ENCODE results near the gene DQX1.

DQX1 gene

GRCh38 chr2:74507145-74507925 lies 18.7 kb downstream of the DQX1 start, which contains the start of gene PCGF1:
PCGF1 (minus strand) TSS chr2:74507695; CDS start chr2:74507668, 27 bp downstream.
- Histone ChIP-seq H3K27ac (peak within 1 kb of the TSS; percentile 95 to 98 (median 97)), H3K9ac (peak within 1 kb of the TSS; percentile 92 to 98 (median 95)), H3K36me3 (peaks cover 11 to 24% (median 18%) of the 10 kb centered on the region in 11 experiments; a peak in 21 of 22 replicates), H3K4me1 (peaks cover 28 to 55% (median 41%) of the 10 kb centered on the region in 10 experiments), H4K20me1 (peaks cover 0 to 13% (median 0%) of the 10 kb centered on the region in 11 experiments; a peak in 6 of 22 replicates), H3K4me3 (peak within 1 kb of the TSS; percentile 67 to 80 (median 73)), H3K4me2 (peak within 1 kb of the TSS; percentile 81 to 100 (median 95)), H3K27me3 (peaks cover 49 to 83% (median 79%) of the 10 kb centered on the region in 11 experiments), H3K9me3 (replicated peaks in 1 of 11) (no peaks in the 10 kb centered on the region)
- peak in 3 of 11 experiments; percentile 17 to 71 (median 19); a peak in 2 of 22 replicates for TF ChIP-seq Cebpa-rat (IDR thresholded peaks at IDR 0.05)

GRCh38 chr2:74505448-74506246 lies 20.4 kb downstream of the DQX1 start:
- Histone ChIP-seq H3K4me3 (peak overlapping the region in 7 of 10 experiments; percentile 19 to 80 (median 73); a peak in 11 of 20 replicates), H3K27me3 (peaks cover 49 to 83% (median 79%) of the 10 kb centered on the region in 11 experiments), H3K4me1 (peaks cover 28 to 61% (median 42%) of the 10 kb centered on the region in 10 experiments), H3K36me3 (peaks cover 11 to 24% (median 18%) of the 10 kb centered on the region in 11 experiments; a peak in 21 of 22 replicates), H4K20me1 (peaks cover 0 to 28% (median 5%) of the 10 kb centered on the region in 11 experiments; a peak in 9 of 22 replicates), H3K27ac (no peak overlapping the region), H3K4me2 (peak overlapping the region; percentile 81 to 100 (median 95)), H3K9ac (peak overlapping the region in 4 of 11 experiments; percentile 15 to 96 (median 40); a peak in 3 of 22 replicates), H3K9me3 (replicated peaks in 1 of 11) (no peaks in the 10 kb centered on the region)
- TF ChIP-seq Cebpa-rat (IDR thresholded peaks at IDR 0.05), result no peak

- H3K36me3 ChIP-seq, result peaks cover 11 to 24% (median 18%) of the 10 kb centered on the region in 11 experiments; a peak in 21 of 22 replicates
- H3K4me1 ChIP-seq, result peaks cover 28 to 61% (median 42%) of the 10 kb centered on the region in 10 experiments
- peaks cover 0 to 38% (median 7%) of the 10 kb centered on the region in 11 experiments; a peak in 11 of 22 replicates for H4K20me1 ChIP-seq
- no peak overlapping the region for H3K9ac ChIP-seq
- peak overlapping the region in 2 of 10 experiments; percentile 51 to 53; a peak in 3 of 20 replicates for H3K4me3 ChIP-seq
- H3K27ac ChIP-seq, result no peak overlapping the region
- H3K9me3 ChIP-seq (replicated peaks in 1 of 11), result no peaks in the 10 kb centered on the region
- peak overlapping the region in 4 of 11 experiments; percentile 94 to 100 (median 98); a peak in 6 of 22 replicates for H3K4me2 ChIP-seq
- H3K27me3 ChIP-seq, result peaks cover 49 to 83% (median 79%) of the 10 kb centered on the region in 11 experiments
- no peak for TF ChIP-seq Cebpa-rat (IDR thresholded peaks at IDR 0.05)
Observed at GRCh38 chr2:74504591-74504990, 21.4 kb downstream of the DQX1 start.

GRCh38 chr2:74503506-74504475 lies 22.2 kb downstream of the DQX1 start:
- Histone ChIP-seq H3K4me2 (peak overlapping the region; percentile 25 to 100 (median 67); a peak in 20 of 22 replicates), H3K27me3 (peaks cover 56 to 83% (median 80%) of the 10 kb centered on the region in 11 experiments), H4K20me1 (peaks cover 0 to 46% (median 10%) of the 10 kb centered on the region in 11 experiments; a peak in 11 of 22 replicates), H3K9ac (peak overlapping the region in 4 of 11 experiments; percentile 60 to 84 (median 70); a peak in 8 of 22 replicates), H3K36me3 (peaks cover 11 to 24% (median 18%) of the 10 kb centered on the region in 11 experiments; a peak in 21 of 22 replicates), H3K9me3 (replicated peaks in 1 of 11) (peaks cover 0 to 7% (median 0%) of the 10 kb centered on the region in 11 experiments; a peak in 1 of 22 replicates), H3K4me1 (peaks cover 28 to 61% (median 42%) of the 10 kb centered on the region in 10 experiments), H3K4me3 (peak overlapping the region in 8 of 10 experiments; percentile 3 to 65 (median 44); a peak in 12 of 20 replicates), H3K27ac (peak overlapping the region in 4 of 11 experiments; percentile 52 to 80 (median 67); a peak in 7 of 22 replicates)
- TF ChIP-seq Cebpa-rat (IDR thresholded peaks at IDR 0.05), result no peak

GRCh38 chr2:74502720-74503505 lies 23.1 kb downstream of the DQX1 start:
- H4K20me1 ChIP-seq, result peaks cover 0 to 49% (median 13%) of the 10 kb centered on the region in 11 experiments; a peak in 12 of 22 replicates
- H3K4me3 ChIP-seq, result peak overlapping the region in 9 of 10 experiments; percentile 3 to 65 (median 37); a peak in 13 of 20 replicates
- peaks cover 65 to 83% (median 80%) of the 10 kb centered on the region in 11 experiments for H3K27me3 ChIP-seq
- H3K9me3 ChIP-seq (replicated peaks in 1 of 11), result peaks cover 0 to 10% (median 0%) of the 10 kb centered on the region in 11 experiments; a peak in 1 of 22 replicates
- TF ChIP-seq Cebpa-rat (IDR thresholded peaks at IDR 0.05), result no peak
- peak overlapping the region in 4 of 11 experiments; percentile 52 to 80 (median 67); a peak in 7 of 22 replicates for H3K27ac ChIP-seq
- peak overlapping the region in 6 of 11 experiments; percentile 2 to 84 (median 61); a peak in 9 of 22 replicates for H3K9ac ChIP-seq
- peaks cover 11 to 24% (median 18%) of the 10 kb centered on the region in 11 experiments; a peak in 21 of 22 replicates for H3K36me3 ChIP-seq
- H3K4me1 ChIP-seq, result peaks cover 22 to 65% (median 37%) of the 10 kb centered on the region in 10 experiments
- H3K4me2 ChIP-seq, result peak overlapping the region; percentile 25 to 100 (median 67)

- Histone ChIP-seq H3K36me3 (peaks cover 11 to 24% (median 18%) of the 10 kb centered on the region in 11 experiments; a peak in 21 of 22 replicates), H3K27ac (peak overlapping the region in 2 of 11 experiments; percentile 70 to 80; a peak in 3 of 22 replicates), H3K27me3 (peaks cover 71 to 89% (median 87%) of the 10 kb centered on the region in 11 experiments), H3K4me3 (peak overlapping the region in 6 of 10 experiments; percentile 32 to 65 (median 52); a peak in 9 of 20 replicates), H3K4me1 (peaks cover 20 to 64% (median 34%) of the 10 kb centered on the region in 10 experiments), H3K9me3 (replicated peaks in 1 of 11) (peaks cover 0 to 10% (median 0%) of the 10 kb centered on the region in 11 experiments; a peak in 1 of 22 replicates), H4K20me1 (peaks cover 0 to 55% (median 15%) of the 10 kb centered on the region in 11 experiments; a peak in 13 of 22 replicates), H3K9ac (peak overlapping the region in 3 of 11 experiments; percentile 60 to 84 (median 77); a peak in 4 of 22 replicates), H3K4me2 (peak overlapping the region in 8 of 11 experiments; percentile 39 to 100 (median 79); a peak in 13 of 22 replicates)
- no peak for TF ChIP-seq Cebpa-rat (IDR thresholded peaks at IDR 0.05)
Observed at GRCh38 chr2:74502147-74502719, 23.8 kb downstream of the DQX1 start.

Measured in BLaER1 treated with 17β-estradiol and CSF1 and Interleukin-3, amounts not matched to agents 10 nM and 100 nM (cell line).